ENCODE results near the gene RPS3A. TPM values are rescaled to one million over a fixed set of nuclear protein-coding genes. Genes with fewer than 3 reads are reported as not detected.
"Not testable (repeated sequence)": the region's sequence is repeated elsewhere in the genome, so short reads cannot be mapped to it uniquely, and the experiment has no call there.

Gene RPS3A
- polyA plus RNA-seq, 2 of the 4 experiments (the other 2 are of a cell fraction): 2,183 to 2,957 TPM

GRCh38 chr4:151055539-151055938, 43.9 kb upstream of the RPS3A start:
- WGBS (ENCODE audit: missing lambda C conversion rate): 14% methylated on average over 1 of the region's 1 CpG
- ChIA-PET CTCF (no interaction called here), POLR2A (no interaction called here)
- ATAC-seq: no peak
- H3K9me3 ChIP-seq: no peaks in the 10 kb centered on the region
- H3K4me1 ChIP-seq: peaks cover 5% of the 10 kb centered on the region; the same call in 1 of the 3 replicates
- no peak for DNase-seq (ENCODE audit: low read depth in 1 of 2, low spot score in 1 of 2)
- FAIRE-seq: no peak
- H3K27ac ChIP-seq: no peak overlapping the region
- TF ChIP-seq SMC3 (IDR thresholded peaks at IDR 0.05) (no peak), EHF (CRISPR knock-in tag; IDR thresholded peaks at IDR 0.05) (no peak), JUNB (IDR thresholded peaks at IDR 0.05) (no peak), POLR2AphosphoS2 (conservative IDR thresholded peaks at IDR 0.05; ENCODE audit: low read length) (no peak), HMGXB4 (CRISPR knock-in tag; IDR thresholded peaks at IDR 0.05; ENCODE audit: borderline replicate concordance) (no peak)
- no peak overlapping the region for H3K4me3 ChIP-seq
- no peak overlapping the region for H3K4me2 ChIP-seq

- POLR2A ChIA-PET; ATAC-seq; H3K9me3 ChIP-seq; CTCF ChIA-PET; H3K27ac ChIP-seq; H3K4me2 ChIP-seq; H3K4me1 ChIP-seq; DNase-seq (ENCODE audit: low read depth in 1 of 2, low spot score in 1 of 2); FAIRE-seq; H3K4me3 ChIP-seq: not testable (repeated sequence)
- WGBS (ENCODE audit: missing lambda C conversion rate): no CpG with 5 or more reads among the region's 3 CpGs
Observed at GRCh38 chr4:151063143-151063542, 36.3 kb upstream of the RPS3A start.

DNA sequence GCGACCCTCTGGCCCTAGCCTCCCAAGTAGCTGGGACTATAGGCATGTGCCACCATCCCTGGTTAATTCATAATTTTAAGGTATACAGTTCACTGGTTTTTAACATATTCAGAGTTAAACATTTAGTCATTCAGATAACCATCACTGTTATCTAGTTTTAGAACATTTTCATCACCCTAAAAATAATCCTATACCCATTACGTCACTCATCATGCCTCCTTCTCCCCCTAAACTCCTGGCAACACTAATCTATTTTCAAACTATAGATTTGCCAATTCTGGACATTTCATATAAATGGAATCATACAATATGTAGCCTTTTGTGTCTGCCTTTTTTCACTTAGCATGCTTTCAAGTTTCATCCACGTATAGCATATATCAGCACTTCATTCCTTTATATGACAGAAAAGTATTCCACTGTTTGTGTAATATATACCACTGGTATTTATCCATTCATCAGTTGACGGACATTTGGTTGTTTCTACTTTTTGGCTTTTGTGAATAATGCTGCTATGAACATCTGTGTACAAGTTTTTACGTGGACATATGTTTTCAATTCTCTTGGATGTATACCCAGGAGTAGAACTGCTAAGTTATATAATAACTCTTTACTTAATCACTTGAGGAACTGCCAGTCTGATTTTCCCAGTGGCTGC, 32.0 kb upstream of the RPS3A start:
- H3K9me3 ChIP-seq: no peaks in the 10 kb centered on the region
- TF ChIP-seq ZC3H11A (IDR thresholded peaks at IDR 0.05): no peak
- no peak for TF ChIP-seq RFX5 (IDR thresholded peaks at IDR 0.05)
- no peak for TF ChIP-seq CEBPB (IDR thresholded peaks at IDR 0.05)
- TF ChIP-seq SMC3 (IDR thresholded peaks at IDR 0.05): no peak
- TF ChIP-seq, protein P1, sequence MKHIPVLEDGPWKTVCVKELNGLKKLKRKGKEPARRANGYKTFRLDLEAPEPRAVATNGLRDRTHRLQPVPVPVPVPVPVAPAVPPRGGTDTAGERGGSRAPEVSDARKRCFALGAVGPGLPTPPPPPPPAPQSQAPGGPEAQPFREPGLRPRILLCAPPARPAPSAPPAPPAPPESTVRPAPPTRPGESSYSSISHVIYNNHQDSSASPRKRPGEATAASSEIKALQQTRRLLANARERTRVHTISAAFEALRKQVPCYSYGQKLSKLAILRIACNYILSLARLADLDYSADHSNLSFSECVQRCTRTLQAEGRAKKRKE (CRISPR knock-in tag; IDR thresholded peaks at IDR 0.05; ENCODE audit: low read depth): no peak
- TF ChIP-seq HOXA7 (CRISPR knock-in tag; IDR thresholded peaks at IDR 0.05): no peak
- TF ChIP-seq BCL3 (IDR thresholded peaks at IDR 0.05): no peak
- no peak for TF ChIP-seq POLR2AphosphoS2 (conservative IDR thresholded peaks at IDR 0.05; ENCODE audit: low read length)
- TF ChIP-seq TFCP2L1 (CRISPR knock-in tag; IDR thresholded peaks at IDR 0.05): no peak
- no peak for TF ChIP-seq RARB (CRISPR knock-in tag; IDR thresholded peaks at IDR 0.05)
- no peak for TF ChIP-seq EP300 (IDR thresholded peaks at IDR 0.05)
- TF ChIP-seq ZNF302 (CRISPR knock-in tag; IDR thresholded peaks at IDR 0.05): no peak
- no peak for TF ChIP-seq EHF (CRISPR knock-in tag; IDR thresholded peaks at IDR 0.05)
- ChIA-PET CTCF (interaction anchor here (0.6 kb wide), 1 partner anchor 538 kb away, joined by 3 read pairs; no protein-coding TSS in a partner anchor), POLR2A (no interaction called here)
- H3K4me3 ChIP-seq: no peak overlapping the region
- H3K4me2 ChIP-seq: no peak overlapping the region
- FAIRE-seq (no peak), DNase-seq (ENCODE audit: low read depth in 1 of 2, low spot score in 1 of 2) (no peak), ATAC-seq (no peak)
- WGBS (ENCODE audit: missing lambda C conversion rate): 37% methylated on average over 5 of the region's 5 CpGs
- no peak overlapping the region for H3K27ac ChIP-seq
- H3K4me1 ChIP-seq: no peaks in the 10 kb centered on the region

- ATAC-seq (no peak), DNase-seq (ENCODE audit: low read depth in 1 of 2, low spot score in 1 of 2) (no peak), FAIRE-seq (no peak)
- ChIA-PET CTCF (interaction anchor here (0.5 to 0.8 kb wide), 2 partner anchors 10 to 1572 kb away, joined by 3 to 4 read pairs; no protein-coding TSS in a partner anchor), POLR2A (interaction anchor here (0.6 kb wide), 1 partner anchor 16 kb away, joined by 3 read pairs; no protein-coding TSS in a partner anchor)
- Histone ChIP-seq H3K4me3 (no peak overlapping the region), H3K4me1 (no peaks in the 10 kb centered on the region), H3K4me2 (no peak overlapping the region), H3K27ac (no peak overlapping the region), H3K9me3 (no peaks in the 10 kb centered on the region)
- TF ChIP-seq USF2 (IDR thresholded peaks at IDR 0.05) (no peak), RAD21 (conservative IDR thresholded peaks at IDR 0.05 in 1 of 2, IDR thresholded peaks at IDR 0.05 in 1 of 2) (no peak), CBX8 (IDR thresholded peaks at IDR 0.05) (no peak), HOXA7 (CRISPR knock-in tag; IDR thresholded peaks at IDR 0.05) (no peak), ZNF302 (CRISPR knock-in tag; IDR thresholded peaks at IDR 0.05) (no peak), GATA3 (IDR thresholded peaks at IDR 0.05; ENCODE audit: borderline replicate concordance) (no peak), HEYL (CRISPR knock-in tag; IDR thresholded peaks at IDR 0.05) (no peak), SMC3 (IDR thresholded peaks at IDR 0.05) (no peak), TP53 (CRISPR knock-in tag; IDR thresholded peaks at IDR 0.05) (no peak)
- TF ChIP-seq, protein P2, sequence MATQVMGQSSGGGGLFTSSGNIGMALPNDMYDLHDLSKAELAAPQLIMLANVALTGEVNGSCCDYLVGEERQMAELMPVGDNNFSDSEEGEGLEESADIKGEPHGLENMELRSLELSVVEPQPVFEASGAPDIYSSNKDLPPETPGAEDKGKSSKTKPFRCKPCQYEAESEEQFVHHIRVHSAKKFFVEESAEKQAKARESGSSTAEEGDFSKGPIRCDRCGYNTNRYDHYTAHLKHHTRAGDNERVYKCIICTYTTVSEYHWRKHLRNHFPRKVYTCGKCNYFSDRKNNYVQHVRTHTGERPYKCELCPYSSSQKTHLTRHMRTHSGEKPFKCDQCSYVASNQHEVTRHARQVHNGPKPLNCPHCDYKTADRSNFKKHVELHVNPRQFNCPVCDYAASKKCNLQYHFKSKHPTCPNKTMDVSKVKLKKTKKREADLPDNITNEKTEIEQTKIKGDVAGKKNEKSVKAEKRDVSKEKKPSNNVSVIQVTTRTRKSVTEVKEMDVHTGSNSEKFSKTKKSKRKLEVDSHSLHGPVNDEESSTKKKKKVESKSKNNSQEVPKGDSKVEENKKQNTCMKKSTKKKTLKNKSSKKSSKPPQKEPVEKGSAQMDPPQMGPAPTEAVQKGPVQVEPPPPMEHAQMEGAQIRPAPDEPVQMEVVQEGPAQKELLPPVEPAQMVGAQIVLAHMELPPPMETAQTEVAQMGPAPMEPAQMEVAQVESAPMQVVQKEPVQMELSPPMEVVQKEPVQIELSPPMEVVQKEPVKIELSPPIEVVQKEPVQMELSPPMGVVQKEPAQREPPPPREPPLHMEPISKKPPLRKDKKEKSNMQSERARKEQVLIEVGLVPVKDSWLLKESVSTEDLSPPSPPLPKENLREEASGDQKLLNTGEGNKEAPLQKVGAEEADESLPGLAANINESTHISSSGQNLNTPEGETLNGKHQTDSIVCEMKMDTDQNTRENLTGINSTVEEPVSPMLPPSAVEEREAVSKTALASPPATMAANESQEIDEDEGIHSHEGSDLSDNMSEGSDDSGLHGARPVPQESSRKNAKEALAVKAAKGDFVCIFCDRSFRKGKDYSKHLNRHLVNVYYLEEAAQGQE (IDR thresholded peaks at IDR 0.05): no peak
Observed at GRCh38 chr4:151074416-151074916, 25.0 kb upstream of the RPS3A start.

Measured in A549 (cell line).